Eye (tissue), 1 donor: ENCODE results near the gene PUM2.

Experiments used
- DNase-seq: peaks from one replicate; pipeline ENCODE4 v3.0.0-alpha.2; 2015

Gene PUM2

DNA sequence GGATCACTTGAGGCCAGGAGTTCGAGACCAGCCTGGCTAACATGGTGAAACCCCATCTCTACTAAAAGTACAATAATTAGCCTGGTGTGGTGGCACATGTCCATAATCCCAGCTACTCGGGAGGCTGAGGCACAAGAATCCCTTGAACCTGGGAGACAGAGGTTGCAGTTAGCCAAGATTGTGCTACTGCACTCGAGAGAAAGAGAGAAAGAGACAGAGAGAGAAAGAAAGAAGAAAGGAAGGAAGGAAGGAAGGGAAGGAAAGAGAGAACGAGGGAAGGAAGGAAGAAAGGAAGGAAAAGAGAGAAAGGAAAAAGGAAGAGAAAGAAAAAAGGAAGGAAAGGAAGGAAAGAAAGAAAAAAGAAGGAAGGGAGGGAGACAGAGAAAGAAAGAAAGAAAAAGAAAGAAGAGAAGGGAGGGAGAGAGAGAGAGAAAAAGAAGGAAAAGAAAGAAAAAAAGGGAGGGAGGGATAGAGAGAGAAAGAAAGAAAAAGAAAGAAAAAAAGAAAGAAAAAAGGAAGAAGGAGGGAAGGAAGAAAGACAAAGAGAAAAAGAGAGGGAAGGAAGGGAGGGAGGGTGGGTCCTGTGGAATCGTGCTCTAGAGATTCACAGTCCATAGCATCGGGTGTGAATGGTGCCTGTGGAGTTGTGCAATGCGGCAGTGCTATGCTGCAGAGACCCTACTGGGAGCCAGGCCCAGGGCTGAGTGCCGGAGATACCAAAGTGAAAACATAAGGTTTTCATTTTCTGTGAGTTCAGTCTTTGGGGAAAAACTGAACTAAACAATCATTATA, 121.1 kb downstream of the PUM2 start:
- DNase-seq, result no peak

GRCh38 chr2:20227894-20228505, 122.6 kb downstream of the PUM2 start:
- DNase-seq, result no peak

DNA sequence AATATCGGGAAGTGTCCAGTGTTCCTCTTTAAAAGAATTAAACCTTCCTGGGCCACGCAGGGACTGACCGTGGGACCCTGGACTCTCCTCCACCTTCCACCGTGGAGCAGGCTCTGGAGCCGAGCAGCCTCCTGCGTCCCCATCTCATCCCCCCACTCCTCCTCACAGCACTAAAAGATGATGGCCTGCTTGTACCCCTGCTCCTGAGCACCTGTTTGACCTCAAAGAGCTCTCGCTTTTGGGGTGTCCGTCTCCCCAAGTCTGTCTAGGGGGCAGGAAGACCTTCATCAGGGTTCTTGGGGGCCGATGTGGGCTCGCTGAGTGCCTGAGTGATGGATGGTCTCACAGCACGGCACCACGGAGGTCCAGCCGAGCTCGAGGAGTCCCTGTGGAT, 124.5 kb downstream of the PUM2 start:
- DNase-seq, result no peak

- peak; percentile 92 for DNase-seq
Observed at GRCh38 chr2:20225294-20226151, 125.1 kb downstream of the PUM2 start.

- DNase-seq, result peak; percentile 83
Observed at GRCh38 chr2:20224716-20225293, 125.8 kb downstream of the PUM2 start, which contains the start of gene SDC1. TSS of gene SDC1 (minus strand) at chr2:20225130. CDS start at chr2:20224867, 263 bp downstream.

- no peak for DNase-seq
Observed at GRCh38 chr2:20224164-20224715, 126.4 kb downstream of the PUM2 start.

- DNase-seq, result peak; percentile 87
Observed at GRCh38 chr2:20223407-20224163, 127.1 kb downstream of the PUM2 start.

DNA sequence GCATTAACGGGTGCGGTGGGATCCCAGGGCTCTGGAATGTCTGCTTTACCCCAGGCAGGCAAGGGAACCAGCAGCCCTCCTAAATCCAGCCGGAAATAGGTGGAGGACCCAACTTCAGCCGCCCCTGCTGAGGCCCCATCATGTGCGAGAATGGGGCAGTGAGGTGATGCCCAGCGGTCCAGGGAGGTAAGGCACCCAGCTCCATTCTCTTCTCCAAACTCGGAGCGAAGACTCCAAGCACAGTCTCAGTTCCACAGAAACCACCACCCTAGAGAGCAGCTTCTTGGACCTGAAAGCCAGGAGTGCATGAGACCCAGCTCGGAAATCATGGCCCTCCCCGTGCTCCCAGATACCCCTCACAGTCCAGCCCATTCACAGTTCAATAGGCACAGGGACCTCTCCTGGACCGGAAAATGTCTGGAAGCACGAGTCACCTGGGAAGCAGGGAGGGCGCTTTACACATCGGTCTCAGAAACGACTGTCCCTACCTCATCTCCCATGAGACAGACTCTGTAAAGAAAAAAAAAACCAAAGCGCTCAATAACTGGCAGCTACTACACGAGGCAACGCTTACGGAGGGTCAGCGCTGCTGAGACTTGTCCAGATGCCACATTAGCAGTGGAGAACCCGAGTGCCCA, 127.8 kb downstream of the PUM2 start:
- DNase-seq, result no peak

DNA sequence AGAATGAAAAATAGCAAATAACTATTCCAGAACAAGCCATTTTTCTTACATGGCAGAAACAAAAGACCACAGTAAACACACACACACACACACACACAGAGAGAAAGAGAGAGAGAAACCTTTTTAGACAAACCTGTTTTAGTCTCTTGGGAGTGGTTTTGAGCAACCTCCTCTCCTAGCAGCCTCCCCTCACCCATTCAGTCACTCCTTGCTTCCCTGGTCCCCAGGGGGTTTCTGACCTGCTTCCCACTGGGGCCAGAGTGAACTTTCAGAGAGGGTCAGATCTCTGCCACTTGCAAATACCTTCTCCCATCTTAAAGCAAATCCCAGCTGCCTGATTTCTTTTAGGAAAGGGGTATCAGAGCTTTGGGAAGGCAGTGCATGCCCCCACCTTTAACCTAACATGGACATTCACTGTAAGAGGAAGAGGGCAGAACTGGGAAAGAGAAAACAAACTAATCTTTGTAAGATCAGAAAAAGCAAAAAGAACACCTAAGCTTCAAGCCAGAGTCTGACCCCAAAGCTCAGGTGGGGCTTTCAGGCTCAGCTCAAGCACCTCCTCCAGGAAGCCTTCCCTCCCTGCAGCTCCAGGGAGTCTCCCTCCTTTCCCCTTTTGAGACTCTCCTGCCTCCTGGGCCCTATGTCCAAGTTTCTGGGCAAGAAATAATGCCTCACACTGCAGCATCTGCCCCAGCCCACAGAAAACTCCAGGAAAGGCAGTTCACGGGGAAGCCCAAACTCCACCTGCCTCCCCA, 128.5 kb downstream of the PUM2 start:
- DNase-seq, result no peak

DNA sequence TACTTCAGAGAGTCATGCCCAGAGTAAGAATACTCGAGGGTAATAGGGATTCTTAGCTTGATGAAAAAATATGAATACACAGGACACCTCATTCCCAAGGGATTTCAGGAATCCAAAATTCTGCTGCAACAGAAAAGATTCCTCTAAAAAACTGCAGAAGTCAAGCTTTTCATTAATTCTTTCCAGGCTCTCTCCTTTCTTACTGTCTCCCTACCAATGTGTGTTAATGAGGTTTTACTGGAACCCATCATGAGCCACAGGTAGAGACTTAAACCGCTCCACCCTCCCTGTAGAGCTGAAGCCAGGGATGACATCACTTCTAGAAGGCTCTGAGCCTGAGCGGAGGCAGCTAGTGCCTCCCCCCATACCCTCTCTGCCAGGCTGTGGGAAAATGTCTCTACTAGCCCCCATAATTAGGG, 129.1 kb downstream of the PUM2 start:
- no peak for DNase-seq

- no peak for DNase-seq
Observed at GRCh38 chr2:20220806-20221554, 129.7 kb downstream of the PUM2 start.

DNA sequence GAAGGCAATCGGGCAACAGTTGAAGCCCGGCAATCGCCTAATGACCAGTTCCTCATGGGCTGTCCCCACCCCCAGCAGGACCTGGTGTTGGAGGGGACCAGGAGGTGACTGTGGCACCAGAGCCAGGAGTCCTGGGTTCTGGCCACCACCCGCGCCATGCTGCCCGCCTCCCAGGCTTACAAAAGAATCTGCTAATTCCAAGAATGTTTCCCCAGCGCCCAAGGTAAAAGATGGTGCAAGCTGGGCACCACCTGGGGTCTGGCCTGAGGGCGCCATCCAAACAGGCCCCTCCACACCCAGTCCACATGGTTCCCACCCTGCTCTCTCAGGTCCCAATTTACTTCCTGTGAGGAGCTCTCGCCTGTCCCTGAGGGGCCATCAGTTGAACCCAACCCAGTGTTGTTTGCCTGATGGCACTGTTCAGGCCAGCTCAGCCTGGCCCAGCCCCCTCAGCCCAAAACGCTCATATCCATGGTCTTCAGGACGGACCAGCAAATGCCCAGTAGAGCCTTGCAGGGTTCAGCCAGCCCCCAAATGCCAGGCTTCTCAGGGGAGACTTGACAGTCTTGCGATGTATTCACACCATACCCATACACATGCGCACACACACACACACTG, 130.8 kb downstream of the PUM2 start:
- no peak for DNase-seq

DNA sequence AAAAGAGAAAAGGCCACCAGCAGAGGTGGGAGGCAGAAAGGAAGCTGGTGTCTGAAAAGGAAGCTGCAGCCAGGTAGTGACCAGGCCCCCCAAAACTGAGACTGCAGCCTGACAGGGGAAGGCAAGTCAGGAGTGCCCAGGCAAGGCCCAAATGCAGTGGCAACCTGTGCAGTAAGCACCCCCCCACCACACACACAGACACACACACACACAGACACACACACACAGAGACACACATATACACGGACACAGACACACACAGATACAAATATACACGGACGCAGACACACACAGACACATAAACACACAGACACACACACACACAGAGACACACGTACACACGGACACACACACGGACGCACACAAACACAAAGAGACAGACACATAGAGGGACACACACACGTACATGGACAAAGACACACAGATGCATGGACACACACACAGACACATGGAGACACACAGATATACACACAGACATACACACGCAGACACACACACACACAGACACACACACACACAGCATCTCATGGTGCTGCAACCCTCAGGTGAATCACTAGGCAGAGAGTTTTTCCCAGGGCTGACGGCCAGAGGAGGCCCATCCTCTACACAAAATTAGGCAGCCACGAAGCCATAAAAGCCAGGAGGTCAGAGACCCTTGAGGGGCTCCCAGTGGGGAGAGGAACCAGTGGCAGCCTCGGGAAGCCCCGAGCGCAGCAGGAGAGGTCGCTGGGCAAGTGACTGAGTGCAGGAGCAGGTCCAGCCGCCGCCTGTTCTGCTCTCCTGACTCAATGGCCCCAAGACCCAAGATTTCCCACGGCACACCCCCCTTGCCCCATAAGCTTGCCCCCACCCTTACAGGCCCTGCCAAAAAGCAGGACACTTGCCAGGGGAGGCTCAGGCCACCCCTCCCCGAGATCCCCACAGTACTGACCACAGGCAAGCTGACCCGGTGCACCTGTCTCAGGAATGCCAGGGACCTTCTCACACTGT, 132.0 kb downstream of the PUM2 start:
- DNase-seq, result no peak

DNA sequence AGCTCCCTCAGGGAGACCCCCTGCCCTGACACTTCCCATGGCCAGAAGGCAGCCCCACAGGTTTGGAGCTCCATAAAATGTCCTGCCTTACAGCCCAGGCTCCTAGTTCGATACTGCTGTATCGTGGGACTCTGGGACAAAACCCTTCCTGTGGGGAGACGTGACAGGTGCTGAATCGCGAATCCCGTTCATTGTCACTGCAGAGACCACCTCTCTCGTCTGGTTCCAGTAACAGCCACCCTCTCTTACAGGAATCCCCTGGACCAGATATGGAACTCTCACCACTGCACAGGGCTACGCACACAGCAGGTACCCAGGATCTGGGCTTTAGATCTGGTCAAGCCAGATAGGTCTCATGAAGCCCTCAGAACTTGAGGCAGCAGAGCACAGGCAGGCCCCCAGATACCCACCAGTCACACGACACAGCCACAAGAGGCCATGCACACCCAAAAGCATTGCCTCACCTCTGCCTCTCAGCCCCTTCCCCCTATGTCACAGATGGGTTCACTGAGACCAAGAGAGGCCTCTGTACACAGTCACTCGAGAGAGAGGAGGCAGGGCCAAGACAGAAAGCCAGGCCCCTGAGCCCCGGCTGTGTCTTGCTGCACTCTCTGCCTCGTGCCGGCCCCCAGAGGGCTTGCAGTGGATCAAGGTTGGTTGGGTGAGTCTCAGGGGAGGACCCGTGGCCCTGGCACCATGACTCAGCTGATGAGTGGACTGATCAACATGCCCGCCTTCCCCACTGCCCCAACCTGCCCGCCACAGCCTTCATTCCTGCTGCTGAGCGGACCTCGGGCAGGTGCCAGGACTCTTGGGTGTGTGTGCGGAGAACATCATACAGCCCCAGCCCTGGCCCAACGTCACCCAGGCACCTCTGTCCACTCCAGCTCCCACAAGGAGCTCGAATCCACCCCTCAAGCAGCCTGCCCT, 133.3 kb downstream of the PUM2 start:
- no peak for DNase-seq

DNA sequence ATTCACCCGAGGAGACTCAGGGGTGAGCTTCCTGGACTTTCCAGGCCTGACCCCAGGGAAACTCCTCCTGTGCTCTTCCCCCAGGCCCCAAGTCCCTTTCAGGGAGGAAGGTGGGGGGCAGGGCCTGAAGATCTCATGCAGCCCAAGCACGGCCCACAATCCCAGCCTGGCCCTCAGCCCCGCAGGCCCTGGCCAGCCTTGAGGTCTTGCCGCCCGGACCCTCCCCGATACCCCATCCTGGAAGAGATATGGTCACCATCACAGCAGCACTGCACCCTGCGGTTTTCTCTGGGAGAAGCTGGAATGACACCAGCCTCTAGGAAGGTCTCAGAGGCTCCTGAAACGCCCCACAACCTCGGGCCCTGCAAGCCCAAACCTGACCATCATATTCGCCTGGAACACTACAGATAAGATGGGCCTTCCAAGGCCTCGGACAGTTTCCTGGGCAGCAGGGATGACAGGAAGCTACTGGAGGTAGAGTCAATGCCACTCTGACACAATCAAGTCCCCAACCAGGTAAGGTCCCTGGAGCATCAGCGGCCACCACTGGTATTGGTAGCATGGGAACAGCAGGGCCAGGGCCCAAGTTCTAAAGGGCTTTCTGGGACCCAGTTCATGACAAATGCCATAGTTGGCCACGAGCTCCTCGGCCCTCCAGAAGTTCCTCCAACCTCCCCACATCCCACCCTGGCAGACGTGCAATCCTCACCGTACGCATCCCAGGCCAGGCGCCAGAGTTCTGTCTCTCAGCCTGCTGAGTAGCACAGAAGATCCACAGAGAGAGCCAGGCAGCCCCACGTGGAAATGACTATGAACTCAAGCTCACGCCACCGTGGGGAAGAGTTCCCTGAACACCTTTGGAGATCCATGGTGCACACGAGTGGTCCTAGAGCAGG, 134.3 kb downstream of the PUM2 start:
- DNase-seq, result no peak
